Upper lobe of left lung (tissue), 6 donors: Measurements from ENCODE around the gene RILPL2. TPM values are rescaled to one million over a fixed set of nuclear protein-coding genes. Genes with fewer than 3 reads are reported as not detected.
"Not testable (repeated sequence)": the region's sequence is repeated elsewhere in the genome, so short reads cannot be mapped to it uniquely, and the experiment has no call there.

Experiments used
- ATAC-seq, 2 donors: fragments of 200-7000 bp; cut with Tn5 transposase; one replicate each; pipeline ENCODE4 v1.9.1; 2022; ENCODE audit warnings: mild to moderate bottlenecking in 2 of 2, moderate library complexity in 2 of 2; ENCODE audit not compliant: low FRiP score in 2 of 2
- DNase-seq, 2 donors: peaks; one replicate each; pipeline ENCODE4 v3.0.0-alpha.2; 2019 to 2020
- H3K27ac ChIP-seq, 4 donors: fragments of 200-600 bp; sonication (generic); one replicate each; pipeline ENCODE4 v1.5.1; 2016 to 2019
- H3K27me3 ChIP-seq, 4 donors: fragments of 200-600 bp; sonication (generic); one replicate each; pipeline ENCODE4 v1.5.1; 2017 to 2019
- H3K36me3 ChIP-seq, 4 donors: fragments of 200-600 bp; sonication (generic); one replicate each; pipeline ENCODE4 v1.5.1; 2016 to 2019
- H3K4me1 ChIP-seq, 4 donors: fragments of 200-600 bp; sonication (generic); one replicate each; pipeline ENCODE4 v1.5.1; 2018 to 2019
- H3K4me3 ChIP-seq, 4 donors: fragments of 200-600 bp; sonication (generic); one replicate each; pipeline ENCODE4 v1.5.1; 2017 to 2019; ENCODE audit warnings: mild to moderate bottlenecking in 2 of 4, moderate library complexity in 1 of 4
- H3K9me3 ChIP-seq, 4 donors: fragments of 200-600 bp; sonication (generic); one replicate each; pipeline ENCODE4 v1.5.1; 2018 to 2019
- CTCF ChIP-seq, 6 experiments: fragments of 450-650 bp in 4 of 6; fragments of 200-600 bp in 2 of 6; sonication (generic) in 2 of 6; IDR thresholded peaks; one replicate each; pipeline ENCODE4 v1.5.1; 2016 to 2019; ENCODE audit warnings: antibody characterized with exemption in 6 of 6
- EP300 ChIP-seq, 4 donors: sonication (generic); formaldehyde crosslinking; IDR thresholded peaks; one replicate each; pipeline ENCODE4 v1.5.1; 2017; ENCODE audit warnings: antibody characterized with exemption in 4 of 4, control low read depth in 2 of 4
- POLR2A ChIP-seq, 4 donors: fragments of 450-650 bp; IDR thresholded peaks; one replicate each; pipeline ENCODE4 v1.5.1; 2016 to 2017; ENCODE audit warnings: antibody characterized with exemption in 4 of 4, mild to moderate bottlenecking in 2 of 4
- POLR2AphosphoS5 ChIP-seq, 2 donors: sonication (generic); formaldehyde crosslinking; IDR thresholded peaks; one replicate each; pipeline ENCODE4 v1.5.1; 2017; ENCODE audit warnings: antibody characterized with exemption in 2 of 2
- WGBS, 2 donors: methylation state at CpG; one replicate each; pipeline ENCODE4 v1.1.5; 2017 to 2018; 5-methylcytosine and 5-hydroxymethylcytosine counted together
- total RNA-seq, 6 donors: library from RNA; depleted of rRNA in 4 of 6; stranded (reverse); fragments of >200 nt in 4 of 6; gene quantifications; one replicate each; pipeline versions ENCODE4 v1.1.0 to v1.2.1, GENCODE V29; 2016 to 2021
- donor health status: DM: no; HTN: no; CAD: no; lungs with moderate emphysema.
- donor health status: DM: no; HTN: yes; CAD: no; lungs with severe emphysema.

The RILPL2 gene
- total RNA-seq, 6 donors from 2014 or later: 12.5 to 29.9 (median 14.6) TPM

GRCh38 chr12:123427036-123427769 is 9.3 kb downstream of the RILPL2 start:
- peak in 1 of 2 donors; percentile 39 for ATAC-seq
- no peak for TF ChIP-seq POLR2A (IDR thresholded peaks at IDR 0.05)
- TF ChIP-seq CTCF (IDR thresholded peaks at IDR 0.05): no peak
- no peak for TF ChIP-seq POLR2AphosphoS5 (IDR thresholded peaks at IDR 0.05)
- TF ChIP-seq EP300 (IDR thresholded peaks at IDR 0.05): no peak
- Histone ChIP-seq H3K4me3 (no peak overlapping the region), H3K27ac (peak overlapping the region in 1 of 4 donors; percentile 35), H3K27me3 (no peaks in the 10 kb centered on the region), H3K9me3 (no peaks in the 10 kb centered on the region), H3K36me3 (peaks cover 26 to 87% (median 62%) of the 10 kb centered on the region in 4 donors), H3K4me1 (peaks cover 7 to 18% (median 12%) of the 10 kb centered on the region in 4 donors)
- no peak for DNase-seq
- WGBS, 2 donors: 91 to 98% methylated on average over 8 of the region's 8 CpGs

GRCh38 chr12:123421314-123421713 is 15.2 kb downstream of the RILPL2 start:
- DNase-seq (no peak), ATAC-seq (no peak)
- no peak overlapping the region for H3K4me3 ChIP-seq
- no peaks in the 10 kb centered on the region for H3K9me3 ChIP-seq
- WGBS, 2 donors: 95 to 97% methylated on average over 2 of the region's 2 CpGs
- no peak overlapping the region for H3K27ac ChIP-seq
- no peaks in the 10 kb centered on the region for H3K4me1 ChIP-seq
- H3K27me3 ChIP-seq: no peaks in the 10 kb centered on the region
- peaks cover 21 to 90% (median 54%) of the 10 kb centered on the region in 4 donors for H3K36me3 ChIP-seq
- no peak for TF ChIP-seq CTCF (IDR thresholded peaks at IDR 0.05)
- TF ChIP-seq POLR2AphosphoS5 (IDR thresholded peaks at IDR 0.05): no peak
- no peak for TF ChIP-seq EP300 (IDR thresholded peaks at IDR 0.05)
- TF ChIP-seq POLR2A (IDR thresholded peaks at IDR 0.05): no peak

GRCh38 chr12:123410041-123410412 is 26.5 kb downstream of the RILPL2 start:
- Histone ChIP-seq H3K27me3 (no peaks in the 10 kb centered on the region), H3K36me3 (peaks cover 16 to 72% (median 48%) of the 10 kb centered on the region in 4 donors), H3K9me3 (no peaks in the 10 kb centered on the region), H3K4me3 (no peak overlapping the region), H3K27ac (no peak overlapping the region), H3K4me1 (no peaks in the 10 kb centered on the region)
- ATAC-seq (no peak), DNase-seq (no peak)
- TF ChIP-seq CTCF (IDR thresholded peaks at IDR 0.05): no peak
- TF ChIP-seq EP300 (IDR thresholded peaks at IDR 0.05): no peak
- no peak for TF ChIP-seq POLR2AphosphoS5 (IDR thresholded peaks at IDR 0.05)
- no peak for TF ChIP-seq POLR2A (IDR thresholded peaks at IDR 0.05)
- 94 to 98% methylated on average over 5 of the region's 5 CpGs for WGBS, 2 donors

- peaks cover 18 to 76% (median 49%) of the 10 kb centered on the region in 4 donors for H3K36me3 ChIP-seq
These were observed 27.0 kb downstream of the RILPL2 start for GRCh38 chr12:123409284-123410040.

GRCh38 chr12:123408619-123409018 is 27.9 kb downstream of the RILPL2 start:
- WGBS, 2 donors: 93 to 98% methylated on average over 5 to 6 of the region's 7 CpGs
- not testable (repeated sequence) for ATAC-seq

More at GRCh38 chr12:123409284-123410040, 27.0 kb downstream of the RILPL2 start:
- H3K27ac ChIP-seq, H3K4me1 ChIP-seq, H3K27me3 ChIP-seq, H3K4me3 ChIP-seq, H3K9me3 ChIP-seq, DNase-seq, ATAC-seq: not testable (repeated sequence)
- WGBS, 2 donors: 92 to 94% methylated on average over 11 of the region's 11 CpGs

GRCh38 chr12:123407934-123408333 is 28.6 kb downstream of the RILPL2 start:
- DNase-seq, H3K4me1 ChIP-seq, ATAC-seq, H3K27ac ChIP-seq, H3K4me3 ChIP-seq, H3K27me3 ChIP-seq, H3K9me3 ChIP-seq: not testable (repeated sequence)
- 74 to 92% methylated on average over 8 to 12 of the region's 15 CpGs for WGBS, 2 donors
- H3K36me3 ChIP-seq: peaks cover 32 to 83% (median 58%) of the 10 kb centered on the region in 4 donors

More at GRCh38 chr12:123408619-123409018, 27.9 kb downstream of the RILPL2 start:
- H3K27ac ChIP-seq, H3K4me1 ChIP-seq, H3K9me3 ChIP-seq, H3K27me3 ChIP-seq, H3K4me3 ChIP-seq: not testable (repeated sequence)
- H3K36me3 ChIP-seq: peaks cover 27 to 81% (median 54%) of the 10 kb centered on the region in 4 donors
- peak in 1 of 2 donors; percentile 46 for DNase-seq

- WGBS, 2 donors: 88 to 92% methylated on average over 15 of the region's 15 CpGs
- ATAC-seq: not testable (repeated sequence)
- H3K36me3 ChIP-seq: peaks cover 31 to 83% (median 59%) of the 10 kb centered on the region in 4 donors
These were observed 29.2 kb downstream of the RILPL2 start for GRCh38 chr12:123407269-123407668.

More at GRCh38 chr12:123407269-123407668, 29.2 kb downstream of the RILPL2 start:
- not testable (repeated sequence) for H3K27ac ChIP-seq, H3K4me1 ChIP-seq, H3K4me3 ChIP-seq, H3K9me3 ChIP-seq, H3K27me3 ChIP-seq, DNase-seq
